ENCODE measurements around the gene TMEM167B.
"Not testable (repeated sequence)": the region's sequence is repeated elsewhere in the genome, so short reads cannot be mapped to it uniquely, and the experiment has no call there.

Gene TMEM167B

GRCh38 chr1:109115685-109116084 is 25.1 kb downstream of the TMEM167B start:
- no peak for DNase-seq

- DNase-seq = no peak
These were observed 25.7 kb downstream of the TMEM167B start for GRCh38 chr1:109116286-109116685.

- DNase-seq = no peak
These were observed 27.5 kb downstream of the TMEM167B start for GRCh38 chr1:109118089-109118488.

- DNase-seq = no peak
These were observed 29.8 kb downstream of the TMEM167B start for GRCh38 chr1:109120356-109120755.

- no peak for DNase-seq
These were observed 40.5 kb downstream of the TMEM167B start for GRCh38 chr1:109131059-109131458.

- DNase-seq = no peak
These were observed 41.2 kb downstream of the TMEM167B start for GRCh38 chr1:109131800-109132199.

GRCh38 chr1:109133002-109133706 is 42.6 kb downstream of the TMEM167B start:
- no peak for DNase-seq

- no peak for DNase-seq
These were observed 43.3 kb downstream of the TMEM167B start for GRCh38 chr1:109133815-109134214.

GRCh38 chr1:109134423-109134822 is 43.9 kb downstream of the TMEM167B start:
- DNase-seq = no peak

- DNase-seq = no peak
These were observed 45.4 kb downstream of the TMEM167B start for GRCh38 chr1:109135940-109136339.

GRCh38 chr1:109136766-109137165 is 46.2 kb downstream of the TMEM167B start:
- no peak for DNase-seq

- DNase-seq = no peak
These were observed 47.4 kb downstream of the TMEM167B start for GRCh38 chr1:109137958-109138357.

- DNase-seq = no peak
These were observed 47.8 kb downstream of the TMEM167B start for GRCh38 chr1:109138358-109138757.

GRCh38 chr1:109140392-109140791 is 49.8 kb downstream of the TMEM167B start:
- DNase-seq = no peak

- no peak for DNase-seq
These were observed 51.7 kb downstream of the TMEM167B start for GRCh38 chr1:109142260-109142659.

- DNase-seq = not testable (repeated sequence)
These were observed 52.2 kb downstream of the TMEM167B start for GRCh38 chr1:109142725-109143124.
